ENCODE results near the gene ZNF695. TPM values are rescaled to one million over a fixed set of nuclear protein-coding genes. Genes with fewer than 3 reads are reported as not detected.

Gene ZNF695
- total and polyA plus RNA-seq, 9 of the 15 experiments (the other 6 are each of a cell fraction or from before 2014, with no cell fraction given): 8.7 to 15.2 (median 10.9) TPM

- TF ChIP-seq PREB (CRISPR knock-in tag; IDR thresholded peaks at IDR 0.05) (no peak), RAD21 (CRISPR knock-in tag; conservative IDR thresholded peaks at IDR 0.05 in 1 of 2, IDR thresholded peaks at IDR 0.05 in 1 of 2) (peak; percentile 57 to 80), ZNF436 (CRISPR knock-in tag; IDR thresholded peaks at IDR 0.05) (no peak), CBX3 (IDR thresholded peaks at IDR 0.05; ENCODE audit: borderline replicate concordance in 1 of 2, low read length in 2 of 2) (0 out of 3 replicates have a peak, but pooled peaks of 1 of the 2 experiments have one; percentile 46)
- TF ChIP-seq, protein P1, sequence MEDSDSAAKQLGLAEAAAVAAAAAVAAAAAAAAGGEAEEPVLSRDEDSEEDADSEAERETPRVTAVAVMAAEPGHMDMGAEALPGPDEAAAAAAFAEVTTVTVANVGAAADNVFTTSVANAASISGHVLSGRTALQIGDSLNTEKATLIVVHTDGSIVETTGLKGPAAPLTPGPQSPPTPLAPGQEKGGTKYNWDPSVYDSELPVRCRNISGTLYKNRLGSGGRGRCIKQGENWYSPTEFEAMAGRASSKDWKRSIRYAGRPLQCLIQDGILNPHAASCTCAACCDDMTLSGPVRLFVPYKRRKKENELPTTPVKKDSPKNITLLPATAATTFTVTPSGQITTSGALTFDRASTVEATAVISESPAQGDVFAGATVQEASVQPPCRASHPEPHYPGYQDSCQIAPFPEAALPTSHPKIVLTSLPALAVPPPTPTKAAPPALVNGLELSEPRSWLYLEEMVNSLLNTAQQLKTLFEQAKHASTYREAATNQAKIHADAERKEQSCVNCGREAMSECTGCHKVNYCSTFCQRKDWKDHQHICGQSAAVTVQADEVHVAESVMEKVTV (CRISPR knock-in tag; IDR thresholded peaks at IDR 0.05): peak; percentile 20; the same call in 1 of the 2 replicates
- TF ChIP-seq, protein P2, sequence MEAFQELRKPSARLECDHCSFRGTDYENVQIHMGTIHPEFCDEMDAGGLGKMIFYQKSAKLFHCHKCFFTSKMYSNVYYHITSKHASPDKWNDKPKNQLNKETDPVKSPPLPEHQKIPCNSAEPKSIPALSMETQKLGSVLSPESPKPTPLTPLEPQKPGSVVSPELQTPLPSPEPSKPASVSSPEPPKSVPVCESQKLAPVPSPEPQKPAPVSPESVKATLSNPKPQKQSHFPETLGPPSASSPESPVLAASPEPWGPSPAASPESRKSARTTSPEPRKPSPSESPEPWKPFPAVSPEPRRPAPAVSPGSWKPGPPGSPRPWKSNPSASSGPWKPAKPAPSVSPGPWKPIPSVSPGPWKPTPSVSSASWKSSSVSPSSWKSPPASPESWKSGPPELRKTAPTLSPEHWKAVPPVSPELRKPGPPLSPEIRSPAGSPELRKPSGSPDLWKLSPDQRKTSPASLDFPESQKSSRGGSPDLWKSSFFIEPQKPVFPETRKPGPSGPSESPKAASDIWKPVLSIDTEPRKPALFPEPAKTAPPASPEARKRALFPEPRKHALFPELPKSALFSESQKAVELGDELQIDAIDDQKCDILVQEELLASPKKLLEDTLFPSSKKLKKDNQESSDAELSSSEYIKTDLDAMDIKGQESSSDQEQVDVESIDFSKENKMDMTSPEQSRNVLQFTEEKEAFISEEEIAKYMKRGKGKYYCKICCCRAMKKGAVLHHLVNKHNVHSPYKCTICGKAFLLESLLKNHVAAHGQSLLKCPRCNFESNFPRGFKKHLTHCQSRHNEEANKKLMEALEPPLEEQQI (IDR thresholded peaks at IDR 0.05): 0 out of 2 replicates have a peak, but pooled peaks have one; percentile 45
- TF ChIP-seq, protein P3, sequence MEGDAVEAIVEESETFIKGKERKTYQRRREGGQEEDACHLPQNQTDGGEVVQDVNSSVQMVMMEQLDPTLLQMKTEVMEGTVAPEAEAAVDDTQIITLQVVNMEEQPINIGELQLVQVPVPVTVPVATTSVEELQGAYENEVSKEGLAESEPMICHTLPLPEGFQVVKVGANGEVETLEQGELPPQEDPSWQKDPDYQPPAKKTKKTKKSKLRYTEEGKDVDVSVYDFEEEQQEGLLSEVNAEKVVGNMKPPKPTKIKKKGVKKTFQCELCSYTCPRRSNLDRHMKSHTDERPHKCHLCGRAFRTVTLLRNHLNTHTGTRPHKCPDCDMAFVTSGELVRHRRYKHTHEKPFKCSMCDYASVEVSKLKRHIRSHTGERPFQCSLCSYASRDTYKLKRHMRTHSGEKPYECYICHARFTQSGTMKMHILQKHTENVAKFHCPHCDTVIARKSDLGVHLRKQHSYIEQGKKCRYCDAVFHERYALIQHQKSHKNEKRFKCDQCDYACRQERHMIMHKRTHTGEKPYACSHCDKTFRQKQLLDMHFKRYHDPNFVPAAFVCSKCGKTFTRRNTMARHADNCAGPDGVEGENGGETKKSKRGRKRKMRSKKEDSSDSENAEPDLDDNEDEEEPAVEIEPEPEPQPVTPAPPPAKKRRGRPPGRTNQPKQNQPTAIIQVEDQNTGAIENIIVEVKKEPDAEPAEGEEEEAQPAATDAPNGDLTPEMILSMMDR (IDR thresholded peaks at IDR 0.05 in 2 of 3, conservative IDR thresholded peaks at IDR 0.05 in 1 of 3; ENCODE audit: insufficient read depth in 2 of 3, low read depth in 1 of 3, low read length in 3 of 3): peak; percentile 78 to 88 (median 81)
- TF ChIP-seq, protein P4, sequence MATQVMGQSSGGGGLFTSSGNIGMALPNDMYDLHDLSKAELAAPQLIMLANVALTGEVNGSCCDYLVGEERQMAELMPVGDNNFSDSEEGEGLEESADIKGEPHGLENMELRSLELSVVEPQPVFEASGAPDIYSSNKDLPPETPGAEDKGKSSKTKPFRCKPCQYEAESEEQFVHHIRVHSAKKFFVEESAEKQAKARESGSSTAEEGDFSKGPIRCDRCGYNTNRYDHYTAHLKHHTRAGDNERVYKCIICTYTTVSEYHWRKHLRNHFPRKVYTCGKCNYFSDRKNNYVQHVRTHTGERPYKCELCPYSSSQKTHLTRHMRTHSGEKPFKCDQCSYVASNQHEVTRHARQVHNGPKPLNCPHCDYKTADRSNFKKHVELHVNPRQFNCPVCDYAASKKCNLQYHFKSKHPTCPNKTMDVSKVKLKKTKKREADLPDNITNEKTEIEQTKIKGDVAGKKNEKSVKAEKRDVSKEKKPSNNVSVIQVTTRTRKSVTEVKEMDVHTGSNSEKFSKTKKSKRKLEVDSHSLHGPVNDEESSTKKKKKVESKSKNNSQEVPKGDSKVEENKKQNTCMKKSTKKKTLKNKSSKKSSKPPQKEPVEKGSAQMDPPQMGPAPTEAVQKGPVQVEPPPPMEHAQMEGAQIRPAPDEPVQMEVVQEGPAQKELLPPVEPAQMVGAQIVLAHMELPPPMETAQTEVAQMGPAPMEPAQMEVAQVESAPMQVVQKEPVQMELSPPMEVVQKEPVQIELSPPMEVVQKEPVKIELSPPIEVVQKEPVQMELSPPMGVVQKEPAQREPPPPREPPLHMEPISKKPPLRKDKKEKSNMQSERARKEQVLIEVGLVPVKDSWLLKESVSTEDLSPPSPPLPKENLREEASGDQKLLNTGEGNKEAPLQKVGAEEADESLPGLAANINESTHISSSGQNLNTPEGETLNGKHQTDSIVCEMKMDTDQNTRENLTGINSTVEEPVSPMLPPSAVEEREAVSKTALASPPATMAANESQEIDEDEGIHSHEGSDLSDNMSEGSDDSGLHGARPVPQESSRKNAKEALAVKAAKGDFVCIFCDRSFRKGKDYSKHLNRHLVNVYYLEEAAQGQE (IDR thresholded peaks at IDR 0.05; ENCODE audit: borderline replicate concordance): peak; percentile 54; the same call in 1 of the 2 replicates
- TF ChIP-seq, protein P4 (CRISPR knock-in tag; IDR thresholded peaks at IDR 0.05; ENCODE audit: low read depth): no peak
These were observed 36.7 kb downstream of the ZNF695 start (continued) for GRCh38 chr1:246971090-246971721.

Data from K562 (cell line).